ENCODE measurements around the gene AMBRA1.

Gene AMBRA1

GRCh38 chr11:46386674-46387073, 207.1 kb downstream of the AMBRA1 start:
- no peak for TF ChIP-seq CTCF (IDR thresholded peaks at IDR 0.05; ENCODE audit: extremely low read depth, missing control alignments)
- DNase-seq (ENCODE audit: low spot score), result no peak

- no peak for DNase-seq (ENCODE audit: low spot score)
Observed at GRCh38 chr11:46386005-46386578, 207.7 kb downstream of the AMBRA1 start.

GRCh38 chr11:46385169-46386004, 208.4 kb downstream of the AMBRA1 start:
- TF ChIP-seq CTCF (IDR thresholded peaks at IDR 0.05; ENCODE audit: extremely low read depth, missing control alignments), result no peak
- no peak for DNase-seq (ENCODE audit: low spot score)

More at GRCh38 chr11:46386005-46386578, 207.7 kb downstream of the AMBRA1 start:
- TF ChIP-seq CTCF (IDR thresholded peaks at IDR 0.05; ENCODE audit: extremely low read depth, missing control alignments), result no peak

- DNase-seq (ENCODE audit: low spot score), result no peak
Observed at GRCh38 chr11:46383974-46384701, 209.7 kb downstream of the AMBRA1 start.

GRCh38 chr11:46383404-46383758, 210.4 kb downstream of the AMBRA1 start:
- DNase-seq (ENCODE audit: low spot score), result no peak
- no peak for TF ChIP-seq CTCF (IDR thresholded peaks at IDR 0.05; ENCODE audit: extremely low read depth, missing control alignments)

More at GRCh38 chr11:46383974-46384701, 209.7 kb downstream of the AMBRA1 start:
- TF ChIP-seq CTCF (IDR thresholded peaks at IDR 0.05; ENCODE audit: extremely low read depth, missing control alignments), result no peak

GRCh38 chr11:46382646-46383403, 211.0 kb downstream of the AMBRA1 start:
- no peak for DNase-seq (ENCODE audit: low spot score)
- no peak for TF ChIP-seq CTCF (IDR thresholded peaks at IDR 0.05; ENCODE audit: extremely low read depth, missing control alignments)
